NT2/D1 (cell line): ENCODE data around the gene TMC5.

Experiments
- DNase-seq: peaks from one replicate; pipeline ENCODE4 v3.0.0-alpha.2; 2011; ENCODE audit warnings: low read depth, low spot score
- H3K27me3 ChIP-seq: 2 replicates; pipeline ENCODE4 v1.6.0; 2011; ENCODE audit warnings: mild to moderate bottlenecking; ENCODE audit not compliant: insufficient read length, insufficient read depth
- H3K36me3 ChIP-seq: 2 replicates; pipeline ENCODE4 v1.6.1; 2011; ENCODE audit warnings: mild to moderate bottlenecking, low read length, mixed read lengths; ENCODE audit not compliant: insufficient read depth, insufficient read length
- H3K4me1 ChIP-seq: 2 replicates; pipeline ENCODE4 v1.5.1; 2011; ENCODE audit not compliant: insufficient read depth, insufficient read length
- H3K4me3 ChIP-seq: 2 replicates; pipeline ENCODE4 v1.5.1; 2011; ENCODE audit warnings: low read depth; ENCODE audit not compliant: insufficient read length
- H3K9ac ChIP-seq: 2 replicates; pipeline ENCODE4 v1.6.0; 2011; ENCODE audit warnings: low read depth; ENCODE audit not compliant: insufficient read length
- H3K9me3 ChIP-seq: 2 replicates; pipeline ENCODE4 v1.5.1; 2011; ENCODE audit warnings: mild to moderate bottlenecking, low read length; ENCODE audit not compliant: insufficient read depth
- SUZ12 ChIP-seq: IDR thresholded peaks from 2 replicates; pipeline ENCODE4 v1.6.1; 2011; ENCODE audit not compliant: insufficient read length, insufficient read depth; ENCODE audit errors: extremely low read depth
- YY1 ChIP-seq: IDR thresholded peaks from 2 replicates; pipeline ENCODE4 v1.6.1; 2011; ENCODE audit not compliant: insufficient read length, insufficient read depth
- ZNF274 ChIP-seq: IDR thresholded peaks from 2 replicates; pipeline ENCODE4 v1.6.1; 2011; ENCODE audit warnings: mild to moderate bottlenecking, low read depth, low read length

The TMC5 gene

GRCh38 chr16:19507867-19508266 lies 90.2 kb downstream of the TMC5 start:
- H3K4me3 ChIP-seq = no peak overlapping the region
- no peaks in the 10 kb centered on the region for H3K4me1 ChIP-seq
- TF ChIP-seq SUZ12 = no peak
- TF ChIP-seq YY1 = no peak
- TF ChIP-seq ZNF274 = no peak
- no peak overlapping the region for H3K9ac ChIP-seq
- peaks cover 61% of the 10 kb centered on the region for H3K36me3 ChIP-seq
- no peaks in the 10 kb centered on the region for H3K27me3 ChIP-seq
- no peak for DNase-seq
- H3K9me3 ChIP-seq = no peaks in the 10 kb centered on the region

DNA sequence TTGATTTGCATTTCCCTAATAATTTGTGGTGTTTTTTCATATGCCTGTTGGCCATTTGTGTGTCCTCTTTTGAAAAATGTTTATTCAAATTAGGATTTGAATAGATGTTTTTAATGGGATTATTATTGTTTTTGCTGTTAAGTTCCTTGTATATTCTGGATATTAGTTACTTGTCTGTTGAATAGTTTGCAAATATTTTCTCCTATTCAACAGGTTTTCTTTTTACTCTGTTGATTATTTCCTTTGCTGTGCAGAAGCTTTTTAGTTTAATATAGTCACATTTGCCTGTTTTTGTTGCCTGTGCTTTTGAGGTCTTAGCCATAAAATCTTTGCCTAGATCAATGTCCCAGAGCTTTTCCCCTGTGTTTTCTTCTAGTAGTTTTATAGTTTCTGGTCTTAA lies 94.6 kb downstream of the TMC5 start:
- no peaks in the 10 kb centered on the region for H3K4me1 ChIP-seq
- H3K9me3 ChIP-seq = no peaks in the 10 kb centered on the region
- H3K9ac ChIP-seq = no peak overlapping the region
- H3K36me3 ChIP-seq = peaks cover 59% of the 10 kb centered on the region
- H3K27me3 ChIP-seq = no peaks in the 10 kb centered on the region
- H3K4me3 ChIP-seq = no peak overlapping the region
- TF ChIP-seq ZNF274 (no peak), YY1 (no peak), SUZ12 (no peak)
- no peak for DNase-seq

DNA sequence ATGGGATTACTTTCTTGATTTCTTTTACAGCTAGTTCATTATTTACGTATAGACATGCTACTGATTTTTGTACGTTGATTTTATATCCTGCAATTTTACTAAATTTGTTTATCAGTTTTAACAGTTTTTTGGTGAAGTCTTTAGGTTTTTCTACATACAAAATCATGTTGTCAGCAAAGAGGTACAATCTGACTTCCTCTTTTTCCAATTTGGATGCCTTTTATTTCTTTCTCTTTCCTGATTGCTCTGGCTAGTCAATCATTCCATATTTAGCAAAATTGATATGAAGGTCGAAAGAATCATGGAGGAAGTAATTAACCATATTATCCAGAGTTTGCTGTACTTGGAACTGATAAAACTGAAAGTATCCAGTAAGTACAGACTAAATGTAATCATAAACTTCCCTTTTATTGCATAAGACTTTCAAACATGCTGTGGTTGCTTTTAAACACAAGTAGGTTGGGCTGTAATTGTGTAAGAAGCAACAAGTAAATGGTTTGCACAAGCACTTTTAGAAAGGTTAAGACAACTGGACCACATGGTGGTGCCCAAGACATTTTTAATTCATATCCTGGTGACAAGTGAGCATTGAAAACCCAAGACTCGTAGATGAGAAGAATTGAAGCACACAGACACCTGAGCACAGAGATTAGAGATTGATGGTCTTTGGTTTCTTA lies 95.8 kb downstream of the TMC5 start:
- no peaks in the 10 kb centered on the region for H3K27me3 ChIP-seq
- DNase-seq = no peak
- TF ChIP-seq SUZ12 (no peak), ZNF274 (no peak), YY1 (no peak)
- no peaks in the 10 kb centered on the region for H3K9me3 ChIP-seq
- H3K36me3 ChIP-seq = peaks cover 56% of the 10 kb centered on the region
- H3K4me3 ChIP-seq = no peak overlapping the region
- no peak overlapping the region for H3K9ac ChIP-seq
- H3K4me1 ChIP-seq = no peaks in the 10 kb centered on the region

DNA sequence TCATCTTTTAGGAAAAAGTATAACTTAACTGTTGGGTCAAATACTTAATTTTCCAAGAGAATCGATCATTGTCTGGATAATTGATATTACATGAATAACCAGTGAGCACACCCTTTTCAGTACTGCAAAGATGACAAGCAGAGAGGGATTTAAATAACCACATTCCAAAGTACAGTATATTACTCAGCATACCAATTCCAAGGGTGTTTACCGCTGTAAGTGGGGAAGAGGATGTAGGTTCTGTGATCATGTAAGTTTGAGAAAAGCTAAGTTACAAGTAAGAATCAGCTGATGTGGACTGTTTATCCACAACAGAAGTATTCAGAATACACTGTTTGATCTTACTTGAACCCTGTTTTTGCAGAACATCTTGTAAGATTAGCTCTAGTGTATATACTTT lies 98.1 kb downstream of the TMC5 start:
- H3K4me3 ChIP-seq = no peak overlapping the region
- H3K9me3 ChIP-seq = no peaks in the 10 kb centered on the region
- peaks cover 55% of the 10 kb centered on the region for H3K36me3 ChIP-seq
- H3K27me3 ChIP-seq = no peaks in the 10 kb centered on the region
- no peaks in the 10 kb centered on the region for H3K4me1 ChIP-seq
- no peak overlapping the region for H3K9ac ChIP-seq
- no peak for DNase-seq
- TF ChIP-seq ZNF274 (no peak), SUZ12 (no peak), YY1 (no peak)

DNA sequence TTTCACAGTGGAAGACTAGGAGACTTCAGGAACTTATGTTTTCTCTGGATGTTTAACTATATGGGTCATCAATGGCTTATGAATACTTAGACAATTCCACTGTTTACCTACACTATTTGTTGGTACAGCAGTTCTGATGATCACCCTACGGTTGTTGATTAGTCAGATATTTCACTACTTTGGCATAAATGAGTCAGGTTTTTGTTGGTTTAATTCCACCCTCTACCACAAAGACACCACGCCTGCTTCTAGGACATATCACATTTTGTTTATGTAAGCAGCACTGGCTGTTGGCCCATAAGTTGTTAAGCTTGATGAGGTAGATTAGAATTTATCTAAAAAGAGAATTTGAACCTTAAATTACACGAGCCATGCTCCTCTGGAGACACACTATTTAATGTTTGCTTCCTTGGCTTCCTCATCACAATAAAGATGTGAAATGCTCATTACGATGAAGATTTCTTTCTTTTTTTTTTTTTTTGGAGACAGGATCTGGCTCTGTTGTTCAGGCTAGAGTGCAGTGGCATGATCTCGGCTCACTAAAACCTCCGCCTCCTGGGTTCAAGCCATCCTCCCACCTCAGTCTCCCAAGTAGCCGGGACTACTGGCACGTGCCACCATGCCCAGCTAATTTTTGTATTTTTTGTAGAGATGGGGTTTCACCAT lies 99.9 kb downstream of the TMC5 start:
- H3K36me3 ChIP-seq = peaks cover 55% of the 10 kb centered on the region
- DNase-seq = no peak

DNA sequence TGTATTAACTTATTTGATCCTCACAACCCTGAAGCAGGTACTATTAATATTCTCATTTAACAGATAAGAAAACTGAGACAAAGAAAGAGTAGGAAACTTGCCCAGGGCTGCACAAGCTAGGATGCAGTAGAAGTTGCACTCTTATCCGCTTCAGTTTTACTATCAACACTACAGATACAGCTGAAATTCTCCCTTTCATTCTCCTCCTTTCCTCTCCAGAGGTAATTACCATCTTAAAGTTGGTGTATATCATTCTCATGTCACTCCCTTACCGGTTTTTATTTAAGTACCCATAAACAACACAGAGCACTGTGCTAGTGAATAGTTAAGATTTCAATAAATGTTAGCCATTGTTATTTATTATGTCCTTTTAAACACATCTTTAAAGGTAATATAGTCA lies 100.7 kb downstream of the TMC5 start:
- DNase-seq = no peak
- TF ChIP-seq ZNF274 = no peak
- TF ChIP-seq YY1 = no peak
- no peak for TF ChIP-seq SUZ12
- Histone ChIP-seq H3K9ac (no peak overlapping the region), H3K36me3 (peaks cover 51% of the 10 kb centered on the region), H3K9me3 (no peaks in the 10 kb centered on the region), H3K27me3 (no peaks in the 10 kb centered on the region), H3K4me1 (no peaks in the 10 kb centered on the region), H3K4me3 (no peak overlapping the region)

More for the DNA sequence above, 99.9 kb downstream of the TMC5 start:
- H3K4me1 ChIP-seq = no peaks in the 10 kb centered on the region
- H3K27me3 ChIP-seq = no peaks in the 10 kb centered on the region
- no peak for TF ChIP-seq SUZ12
- no peak for TF ChIP-seq ZNF274
- no peak for TF ChIP-seq YY1
- H3K4me3 ChIP-seq = no peak overlapping the region
- no peak overlapping the region for H3K9ac ChIP-seq
- H3K9me3 ChIP-seq = no peaks in the 10 kb centered on the region

GRCh38 chr16:19520861-19521331 lies 103.2 kb downstream of the TMC5 start:
- Histone ChIP-seq H3K27me3 (no peaks in the 10 kb centered on the region), H3K36me3 (peaks cover 34% of the 10 kb centered on the region), H3K4me1 (no peaks in the 10 kb centered on the region), H3K9me3 (no peaks in the 10 kb centered on the region), H3K9ac (peak overlapping the region; percentile 97), H3K4me3 (peak overlapping the region; percentile 90)
- TF ChIP-seq YY1 (no peak), ZNF274 (no peak), SUZ12 (no peak)
- DNase-seq = no peak
